OCI-LY7 (cell line): ENCODE results near the gene MTNR1A. TPM values are rescaled to one million over a fixed set of nuclear protein-coding genes. Genes with fewer than 3 reads are reported as not detected.

Experiments used
- BruUV-seq: library from RNA; stranded (reverse); fragments of 400-500 nt; replicated peaks from 2 replicates; lab custom pipeline; 2021; lab: Mats Ljungman, UMichigan
- CTCF ChIA-PET: fragments of 300-600 bp; sonication (Branson Sonifier 250); formaldehyde crosslinking; loops from one replicate; lab custom pipeline; 2022; ENCODE audit warnings: antibody characterized with exemption; ENCODE audit not compliant: unreplicated experiment; lab: Charles Lee
- POLR2A ChIA-PET: fragments of 300-600 bp; sonication (Branson Sonifier 250); formaldehyde crosslinking; loops from one replicate; lab custom pipeline; 2022; ENCODE audit warnings: antibody characterized with exemption; lab: Charles Lee
- DNase-seq: peaks from one replicate; pipeline ENCODE4 v3.0.0-alpha.2; 2015; ENCODE audit warnings: low spot score
- H2AFZ ChIP-seq: fragments of 200-600 bp; sonication (generic), shearing (Covaris generic); 2 replicates; pipeline ENCODE4 v1.6.1; 2014; ENCODE audit warnings: mild to moderate bottlenecking, antibody characterized with exemption, low read length, moderate library complexity
- H3K27ac ChIP-seq: fragments of 200-600 bp; sonication (generic); 2 replicates; pipeline ENCODE4 v1.5.1; 2014; ENCODE audit warnings: mixed run types, low read depth, mild to moderate bottlenecking, moderate library complexity, low read length, inconsistent platforms; ENCODE audit not compliant: poor library complexity, severe bottlenecking
- H3K36me3 ChIP-seq: fragments of 200-600 bp; sonication (generic); 2 replicates; pipeline ENCODE4 v1.6.1; 2014; ENCODE audit warnings: mild to moderate bottlenecking, antibody characterized with exemption, low read length, moderate library complexity, mixed read lengths; ENCODE audit not compliant: insufficient read depth
- H3K4me1 ChIP-seq: fragments of 200-600 bp; sonication (generic); 2 replicates; pipeline ENCODE4 v1.5.1; 2014; ENCODE audit warnings: mild to moderate bottlenecking, low read length; ENCODE audit not compliant: insufficient read depth, poor library complexity, severe bottlenecking
- H3K4me2 ChIP-seq: fragments of 200-600 bp; sonication (generic); 2 replicates; pipeline ENCODE4 v1.6.1; 2014; ENCODE audit warnings: mild to moderate bottlenecking, low read length
- H3K4me3 ChIP-seq: fragments of 200-600 bp; sonication (generic); 2 replicates; pipeline ENCODE4 v1.5.1; 2014; ENCODE audit warnings: mild to moderate bottlenecking, low read depth, low read length; ENCODE audit not compliant: poor library complexity, severe bottlenecking
- H3K79me2 ChIP-seq: fragments of 200-600 bp; sonication (generic); 2 replicates; pipeline ENCODE4 v1.6.1; 2016; ENCODE audit warnings: low read depth, mild to moderate bottlenecking, low read length, moderate library complexity, mixed read lengths; ENCODE audit not compliant: insufficient read depth
- H3K9me2 ChIP-seq: fragments of 200-600 bp; sonication (generic); 2 replicates; pipeline ENCODE4 v1.6.1; 2016; ENCODE audit warnings: mild to moderate bottlenecking, low read length, mixed read lengths; ENCODE audit not compliant: insufficient read depth
- H3K9me3 ChIP-seq: fragments of 200-600 bp; sonication (generic); 2 replicates; pipeline ENCODE4 v1.6.1; 2014; ENCODE audit warnings: mild to moderate bottlenecking, mixed run types, low read length, mixed read lengths
- H4K20me1 ChIP-seq: fragments of 200-600 bp; sonication (generic); 2 replicates; pipeline ENCODE4 v1.6.1; 2014; ENCODE audit warnings: mild to moderate bottlenecking, antibody characterized with exemption, low read length, moderate library complexity, mixed read lengths; ENCODE audit not compliant: insufficient read depth
- CTCF ChIP-seq: fragments of 200-600 bp; sonication (generic); conservative IDR thresholded peaks from 2 replicates; pipeline ENCODE4 v1.5.1; 2014; ENCODE audit warnings: mild to moderate bottlenecking, antibody characterized with exemption, low read length, moderate library complexity, mixed read lengths
- EZH2phosphoT487 ChIP-seq: fragments of 200-600 bp; sonication (generic); IDR thresholded peaks from 2 replicates; pipeline ENCODE4 v1.6.1; 2018; ENCODE audit warnings: low read depth, borderline replicate concordance, mild to moderate bottlenecking, mixed run types, antibody characterized with exemption, low read length, moderate library complexity, mixed read lengths
- intact Hi-C: fragments of 100-400 bp; cut with micrococcal nuclease; formaldehyde crosslinking; loops from one replicate; pipeline ENCODE4 v1.10.0; 2022; ENCODE audit not compliant: unreplicated experiment
- total RNA-seq, 2 experiments: library from RNA; depleted of rRNA in 1 of 2; stranded (reverse); fragments of >200 nt in 1 of 2; shearing (Covaris generic) in 1 of 2; gene quantifications; 2 replicates each; pipeline ENCODE4 v1.2.3, GENCODE V29; 2014 to 2022

MTNR1A gene
- total RNA-seq, 2 experiments from 2014 or later: not detected

GRCh38 chr4:186553717-186554116, 1.6 kb downstream of the MTNR1A start:
- ChIA-PET POLR2A (interaction anchor here (0.6 kb wide), 2 partner anchors 1086 to 1138 kb away, joined by 3 to 8 read pairs; no protein-coding TSS in a partner anchor), CTCF (interaction anchor here (0.6 kb wide), 1 partner anchor 16 kb away, joined by 3 read pairs; no protein-coding TSS in a partner anchor)
- Histone ChIP-seq H3K27ac (no peak overlapping the region), H3K4me1 (no peaks in the 10 kb centered on the region), H3K4me3 (no peak overlapping the region), H3K79me2 (no peaks in the 10 kb centered on the region), H3K9me3 (no peaks in the 10 kb centered on the region), H2AFZ (no peak overlapping the region), H3K9me2 (no peaks in the 10 kb centered on the region), H3K36me3 (no peaks in the 10 kb centered on the region), H3K4me2 (no peak overlapping the region), H4K20me1 (no peaks in the 10 kb centered on the region)
- intact Hi-C loops: no loop called here
- no peak for DNase-seq
- TF ChIP-seq CTCF (no peak), EZH2phosphoT487 (no peak)
- no TSS peak for BruUV-seq

GRCh38 chr4:186551849-186552248, 3.5 kb downstream of the MTNR1A start:
- Histone ChIP-seq H4K20me1 (no peaks in the 10 kb centered on the region), H3K4me3 (no peak overlapping the region), H3K36me3 (no peaks in the 10 kb centered on the region), H3K9me2 (no peaks in the 10 kb centered on the region), H3K4me2 (no peak overlapping the region), H3K79me2 (no peaks in the 10 kb centered on the region), H2AFZ (no peak overlapping the region), H3K4me1 (no peaks in the 10 kb centered on the region), H3K27ac (no peak overlapping the region), H3K9me3 (no peaks in the 10 kb centered on the region)
- BruUV-seq: no TSS peak
- CTCF ChIA-PET: no interaction called here
- POLR2A ChIA-PET: no interaction called here
- TF ChIP-seq EZH2phosphoT487 (no peak), CTCF (no peak)
- intact Hi-C loops: no loop called here
- DNase-seq: no peak

GRCh38 chr4:186545436-186545835, 9.9 kb downstream of the MTNR1A start:
- Histone ChIP-seq H4K20me1 (no peaks in the 10 kb centered on the region), H3K4me3 (no peak overlapping the region), H2AFZ (no peak overlapping the region), H3K9me3 (no peaks in the 10 kb centered on the region), H3K4me1 (no peaks in the 10 kb centered on the region), H3K79me2 (no peaks in the 10 kb centered on the region), H3K4me2 (no peak overlapping the region), H3K36me3 (no peaks in the 10 kb centered on the region), H3K27ac (no peak overlapping the region), H3K9me2 (no peaks in the 10 kb centered on the region)
- DNase-seq: no peak
- POLR2A ChIA-PET: interaction anchor here (0.6 kb wide), 1 partner anchor 22 kb away, joined by 4 read pairs; no protein-coding TSS in a partner anchor
- TF ChIP-seq EZH2phosphoT487: no peak
- no peak for TF ChIP-seq CTCF
- BruUV-seq: no TSS peak
- CTCF ChIA-PET: no interaction called here
- intact Hi-C loops: no loop called here
